Left colon (tissue), 2 donors: ENCODE measurements around the gene GPN1. TPM values are rescaled to one million over a fixed set of nuclear protein-coding genes. Genes with fewer than 3 reads are reported as not detected.

ENCODE experiments used
- total RNA-seq, 2 donors: library from RNA; stranded (reverse); fragmentation: NEBNext Ultra II Directional; extraction: Animal tissue kit (Norgen Biotek cat#: 25700); gene quantifications; one replicate each; pipeline ENCODE4 v1.2.1, GENCODE V29; 2021
- donor health status: DM: no; HTN: no; CAD: no.
- donor health status: DM: yes; HTN: yes; CAD: no.

GPN1 gene
- total RNA-seq, 2 donors from 2014 or later = 20.7 to 24.2 TPM

Other genes starting within 250 kb of the GPN1 start
- gene ZNF513, start 248.3 kb upstream of the GPN1 start, total RNA-seq = 10 to 100 TPM; 24.9 to 27.4 TPM
- 10 to 100 TPM; 50.9 to 73.4 TPM for gene PPM1G, start 219.5 kb upstream of the GPN1 start, total RNA-seq
- 10 to 100 TPM; 72.2 to 85.8 TPM for gene NRBP1, start 200.4 kb upstream of the GPN1 start, total RNA-seq
- gene KRTCAP3, start 186.7 kb upstream of the GPN1 start, total RNA-seq = 100 to 1,000 TPM in 1 of 2 donors, 10 to 100 TPM in 1; 90.0 to 104 TPM
- gene IFT172, start 139.3 kb upstream of the GPN1 start, total RNA-seq = 10 to 100 TPM; 80.2 to 82.5 TPM
- gene FNDC4, start 133.8 kb upstream of the GPN1 start, total RNA-seq = 1 to 10 TPM in 1 of 2 donors, under 1 TPM in 1; 0.73 to 1.4 TPM
- gene GCKR, start 132.2 kb upstream of the GPN1 start, total RNA-seq = not detected
- 10 to 100 TPM; 10.7 to 14.9 TPM for gene ZNF512, start 46.0 kb upstream of the GPN1 start, total RNA-seq
- 1 to 10 TPM; 2.5 to 2.9 TPM for gene CCDC121, start within 50 bp of the GPN1 start, total RNA-seq
- gene SUPT7L, start 34.6 kb downstream of the GPN1 start, total RNA-seq = 10 to 100 TPM; 22.3 to 23.1 TPM
- gene SLC4A1AP, start 34.8 kb downstream of the GPN1 start, total RNA-seq = 10 to 100 TPM; 14.9 to 16.6 TPM
- gene MRPL33, start 142.7 kb downstream of the GPN1 start, total RNA-seq = 10 to 100 TPM; 54.3 to 56.7 TPM